HepG2 (cell line): ENCODE measurements around the gene TCTA. TPM values are rescaled to one million over a fixed set of nuclear protein-coding genes. Genes with fewer than 3 reads are reported as not detected.

Source experiments
- ARHGAP35 ChIP-seq: sonication (generic); formaldehyde crosslinking; IDR thresholded peaks from 2 replicates; pipeline ENCODE4 v1.9.0; 2022; ENCODE audit warnings: mild to moderate bottlenecking, inconsistent platforms, moderate library complexity, missing genetic modification reagents, borderline replicate concordance
- ARID4A ChIP-seq: sonication (generic); formaldehyde crosslinking; IDR thresholded peaks from 2 replicates; pipeline ENCODE4 v1.5.0; 2020; ENCODE audit warnings: mild to moderate bottlenecking, missing genetic modification reagents, borderline replicate concordance
- ATF4 ChIP-seq, 2 experiments: fragments of 450-650 bp in 1 of 2; sonication (generic) in 1 of 2; formaldehyde crosslinking; IDR thresholded peaks; 2 replicates each; pipeline versions ENCODE4 v1.5.0 to v1.8.0; 2020 to 2022; ENCODE audit warnings: mild to moderate bottlenecking in 1 of 2, missing genetic modification reagents in 1 of 2
- CCAR2 ChIP-seq: fragments of 200-400 bp; formaldehyde crosslinking; optimal IDR thresholded peaks from 2 replicates; pipeline ENCODE3; 2018; ENCODE audit warnings: low read depth, mild to moderate bottlenecking, low read length, moderate library complexity
- CCDC6 ChIP-seq: sonication (generic); formaldehyde crosslinking; IDR thresholded peaks from 2 replicates; pipeline ENCODE4 v1.8.1; 2022; ENCODE audit warnings: mild to moderate bottlenecking, missing genetic modification reagents, moderate library complexity
- DDIT3 ChIP-seq: sonication (generic); formaldehyde crosslinking; IDR thresholded peaks from 2 replicates; pipeline ENCODE4 v1.4.0; 2020; ENCODE audit warnings: mild to moderate bottlenecking, missing genetic modification reagents
- DMTF1 ChIP-seq: sonication (generic); formaldehyde crosslinking; IDR thresholded peaks from 2 replicates; pipeline ENCODE4 v1.4.0; 2020; ENCODE audit warnings: mild to moderate bottlenecking, missing genetic modification reagents
- SNAPC4 ChIP-seq: sonication (generic); formaldehyde crosslinking; IDR thresholded peaks from 2 replicates; pipeline ENCODE4 v1.4.0; 2020; ENCODE audit warnings: mild to moderate bottlenecking, missing genetic modification reagents
- TBP ChIP-seq: sonication (generic); formaldehyde crosslinking; IDR thresholded peaks from 2 replicates; pipeline ENCODE4 v1.5.0; 2020; ENCODE audit warnings: missing genetic modification reagents
- YY1 ChIP-seq: IDR thresholded peaks from 2 replicates; pipeline ENCODE4 v1.6.1; 2011; ENCODE audit warnings: low read length, low read depth, moderate library complexity, mild to moderate bottlenecking; ENCODE audit not compliant: insufficient read depth, insufficient replicate concordance
- ZBTB49 ChIP-seq: sonication (generic); formaldehyde crosslinking; IDR thresholded peaks from 2 replicates; pipeline ENCODE4 v1.4.0; 2020; ENCODE audit warnings: missing genetic modification reagents, borderline replicate concordance
- ZNF180 ChIP-seq: sonication (generic); formaldehyde crosslinking; IDR thresholded peaks from 2 replicates; pipeline ENCODE4 v1.4.0; 2020; ENCODE audit warnings: low read depth, missing genetic modification reagents, borderline replicate concordance
- ZNF530 ChIP-seq: sonication (generic); formaldehyde crosslinking; IDR thresholded peaks from 2 replicates; pipeline ENCODE4 v1.5.0; 2020; ENCODE audit warnings: low read depth, mild to moderate bottlenecking, missing genetic modification reagents
- polyA plus RNA-seq, 8 experiments: library from polyadenylated mRNA; depleted of rRNA in 3 of 8; stranded (reverse) in 7 of 8; unstranded in 1 of 8; fragments of >200 nt; fragmentation: Illumina TruSeq in 4 of 8; extraction: Trizol in 4 of 8; gene quantifications; 2 replicates each; pipeline versions ENCODE4 v1.2.1 to v1.2.3, GENCODE V29; 2011 to 2016; ENCODE audit warnings: low read depth in 4 of 8, missing spikeins in 1 of 8, mixed read lengths in 1 of 8; ENCODE audit not compliant: insufficient read depth in 1 of 8
- total RNA-seq, 5 experiments: library from RNA; depleted of rRNA; stranded (reverse); fragments of >200 nt; fragmentation: Illumina TruSeq; extraction: Trizol; gene quantifications; 2 replicates each; pipeline ENCODE4 v1.2.3, GENCODE V29; 2016; ENCODE audit warnings: low read depth in 1 of 5

The TCTA gene
- total and polyA plus RNA-seq, 2 of the 13 experiments (the other 11 are each of a cell fraction or from before 2014, with no cell fraction given): 8.3 to 13.2 TPM

- no peak for TF ChIP-seq ZBTB49 (CRISPR knock-in tag)
- TF ChIP-seq ZNF530 (CRISPR knock-in tag): no peak
- no peak for TF ChIP-seq CCAR2
- TF ChIP-seq CCDC6 (CRISPR knock-in tag): no peak
- TF ChIP-seq ARID4A (CRISPR knock-in tag): no peak
- TF ChIP-seq ATF4 (CRISPR knock-in tag; IDR thresholded peaks at IDR 0.05): no peak
- TF ChIP-seq ZNF180 (CRISPR knock-in tag): no peak
- no peak for TF ChIP-seq SNAPC4 (CRISPR knock-in tag)
- TF ChIP-seq ARHGAP35 (CRISPR knock-in tag): no peak
- TF ChIP-seq TBP (CRISPR knock-in tag): no peak
- no peak for TF ChIP-seq DMTF1 (CRISPR knock-in tag)
- TF ChIP-seq YY1: peak; percentile 78
- TF ChIP-seq DDIT3 (CRISPR knock-in tag): no peak
Measured at GRCh38 chr3:49421890-49422378, 9.7 kb downstream of the TCTA start (continued).
